GM08714 (cell line): ENCODE data around the gene TNFRSF19.

Source experiments
- H3K4me3 ChIP-seq: fragments of 200-500 bp; sonication (Bioruptor generic); 2 replicates; pipeline ENCODE4 v1.5.1; 2014; ENCODE audit warnings: mild to moderate bottlenecking, low read length, inconsistent platforms
- ZNF274 ChIP-seq: IDR thresholded peaks from 2 replicates; pipeline ENCODE4 v1.6.1; 2012; ENCODE audit warnings: mild to moderate bottlenecking, low read depth, low read length

TNFRSF19 gene

GRCh38 chr13:23620613-23621315 lies 50.6 kb downstream of the TNFRSF19 start:
- TF ChIP-seq ZNF274, result no peak
- no peak overlapping the region for H3K4me3 ChIP-seq

- no peak for TF ChIP-seq ZNF274
- H3K4me3 ChIP-seq, result no peak overlapping the region
Observed at GRCh38 chr13:23621316-23621645, 51.1 kb downstream of the TNFRSF19 start.

- H3K4me3 ChIP-seq, result no peak overlapping the region
- TF ChIP-seq ZNF274, result no peak
Observed at GRCh38 chr13:23622985-23623384, 52.8 kb downstream of the TNFRSF19 start.

- no peak overlapping the region for H3K4me3 ChIP-seq
- no peak for TF ChIP-seq ZNF274
Observed at GRCh38 chr13:23623394-23623793, 53.2 kb downstream of the TNFRSF19 start.

- TF ChIP-seq ZNF274, result no peak
- H3K4me3 ChIP-seq, result no peak overlapping the region
Observed at GRCh38 chr13:23626700-23627099, 56.5 kb downstream of the TNFRSF19 start.

- no peak for TF ChIP-seq ZNF274
- H3K4me3 ChIP-seq, result no peak overlapping the region
Observed at GRCh38 chr13:23627410-23627809, 57.2 kb downstream of the TNFRSF19 start.

- no peak for TF ChIP-seq ZNF274
- no peak overlapping the region for H3K4me3 ChIP-seq
Observed at GRCh38 chr13:23628250-23628649, 58.0 kb downstream of the TNFRSF19 start.

GRCh38 chr13:23628765-23629565 lies 58.8 kb downstream of the TNFRSF19 start:
- no peak for TF ChIP-seq ZNF274
- H3K4me3 ChIP-seq, result no peak overlapping the region

- no peak overlapping the region for H3K4me3 ChIP-seq
- TF ChIP-seq ZNF274, result no peak
Observed at GRCh38 chr13:23629566-23630272, 59.5 kb downstream of the TNFRSF19 start.

- H3K4me3 ChIP-seq, result no peak overlapping the region
Observed at GRCh38 chr13:23630349-23631093, 60.3 kb downstream of the TNFRSF19 start.

GRCh38 chr13:23631311-23632047 lies 61.3 kb downstream of the TNFRSF19 start:
- no peak overlapping the region for H3K4me3 ChIP-seq
- no peak for TF ChIP-seq ZNF274

More at GRCh38 chr13:23630349-23631093, 60.3 kb downstream of the TNFRSF19 start:
- no peak for TF ChIP-seq ZNF274

- no peak overlapping the region for H3K4me3 ChIP-seq
- no peak for TF ChIP-seq ZNF274
Observed at GRCh38 chr13:23632048-23632582, 61.9 kb downstream of the TNFRSF19 start.

- no peak overlapping the region for H3K4me3 ChIP-seq
Observed at GRCh38 chr13:23632741-23633140, 62.5 kb downstream of the TNFRSF19 start.

More at GRCh38 chr13:23632741-23633140, 62.5 kb downstream of the TNFRSF19 start:
- no peak for TF ChIP-seq ZNF274
